Stimulated activated CD8-positive, alpha-beta memory T cell treated with anti-CD3 and anti-CD28 coated beads, Interleukin-2, amount 100 ng/mL, for 48 hours (primary cell): ENCODE results near the gene ZC3H18.
A peak's percentile ranks its signal among the peaks of the same experiment; 100 is the strongest.

Experiments used
- DNase-seq, 2 donors: peaks; one replicate each; pipeline ENCODE4 v3.0.0-alpha.2; 2020; ENCODE audit warnings: low read depth in 2 of 2

The ZC3H18 gene

DNA sequence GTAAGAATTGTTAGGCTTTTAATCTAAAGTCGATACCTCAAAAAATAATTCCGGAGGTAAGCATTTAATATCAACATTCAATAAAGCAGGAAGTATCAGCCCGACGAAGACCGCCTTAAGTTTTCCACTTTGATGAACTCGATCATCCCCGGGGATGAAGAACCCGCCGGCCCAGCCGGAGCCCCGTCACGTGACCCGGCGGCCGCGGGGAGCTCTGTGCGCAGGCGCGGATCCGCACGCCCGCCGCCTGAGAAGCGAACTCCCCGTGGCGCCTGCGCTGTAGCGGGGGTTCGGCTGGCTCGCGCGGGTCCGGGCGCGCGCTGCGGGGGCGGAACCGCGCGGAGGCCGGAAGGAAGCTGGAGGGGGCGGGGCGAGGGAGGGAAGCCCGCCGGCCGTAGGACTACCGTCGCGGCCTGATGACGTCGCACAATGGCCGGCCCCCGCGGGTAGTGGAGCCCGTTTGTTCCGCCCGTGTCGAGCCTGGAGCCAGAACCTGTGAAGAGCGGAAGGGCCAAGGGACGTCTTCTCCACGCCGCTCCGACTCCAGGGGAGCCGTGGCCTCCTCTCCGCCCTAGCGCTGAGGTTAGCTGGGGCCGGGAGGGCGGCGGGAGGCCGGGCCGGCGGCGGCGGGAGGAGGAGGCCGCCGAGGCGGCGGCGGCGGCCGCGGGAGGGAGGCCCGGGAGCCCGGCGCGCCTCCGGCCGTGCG, at the start of gene ZC3H18:
Gene ZC3H18, plus strand, starts transcription at position 419 of the 706 bp plus-strand sequence. CDS start 6,721 bp downstream, outside the sequence.
- peak; percentile 95 to 99 for DNase-seq

- DNase-seq, result no peak
These were observed 48.5 kb upstream of the ZC3H18 start for GRCh38 chr16:88521674-88522073.

GRCh38 chr16:88522276-88522949, 47.8 kb upstream of the ZC3H18 start:
- DNase-seq, result no peak

DNA sequence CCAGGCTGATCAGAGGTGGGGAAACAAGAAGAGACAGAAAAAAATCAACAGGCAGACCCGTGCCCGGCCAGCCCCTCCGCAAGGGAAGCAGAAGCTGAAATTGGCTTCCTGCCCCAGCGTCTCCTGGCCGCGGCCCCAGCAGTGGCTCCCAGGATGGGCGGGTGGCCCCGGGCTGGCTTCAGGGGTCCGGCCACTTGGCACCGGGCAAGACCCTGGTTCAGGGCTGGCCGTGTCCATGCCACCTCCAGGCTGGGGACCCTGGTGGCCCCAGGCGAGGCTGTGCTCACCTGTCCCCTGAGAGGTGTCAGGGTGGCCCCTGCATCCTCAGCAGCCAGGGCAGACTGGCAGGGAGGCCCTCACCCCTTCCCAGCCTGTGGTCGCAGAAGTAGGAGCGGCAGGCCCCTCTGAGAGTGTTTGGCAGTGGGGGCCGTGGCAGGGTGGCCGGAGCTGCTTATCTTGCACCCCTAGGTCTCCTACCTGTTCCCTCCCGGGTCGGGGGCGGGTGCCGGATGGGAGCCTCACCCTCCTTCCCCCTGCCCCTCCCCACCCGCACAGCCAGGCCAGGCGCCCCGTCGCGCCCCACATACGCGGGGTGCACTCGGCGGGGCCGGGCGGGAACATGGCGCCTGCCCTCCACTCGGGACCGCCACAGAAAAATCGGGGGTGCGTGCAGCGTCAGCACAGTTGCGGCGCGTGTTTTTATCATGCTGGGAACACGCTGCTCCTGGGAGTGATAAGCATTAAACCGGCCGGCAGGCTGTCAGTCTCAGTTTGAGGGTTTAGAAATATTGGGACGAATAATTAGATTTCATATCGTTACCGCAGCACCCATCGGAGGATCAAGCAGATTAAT, 46.7 kb upstream of the ZC3H18 start:
- no peak for DNase-seq

GRCh38 chr16:88524274-88524972, 45.8 kb upstream of the ZC3H18 start:
- DNase-seq, result no peak

DNA sequence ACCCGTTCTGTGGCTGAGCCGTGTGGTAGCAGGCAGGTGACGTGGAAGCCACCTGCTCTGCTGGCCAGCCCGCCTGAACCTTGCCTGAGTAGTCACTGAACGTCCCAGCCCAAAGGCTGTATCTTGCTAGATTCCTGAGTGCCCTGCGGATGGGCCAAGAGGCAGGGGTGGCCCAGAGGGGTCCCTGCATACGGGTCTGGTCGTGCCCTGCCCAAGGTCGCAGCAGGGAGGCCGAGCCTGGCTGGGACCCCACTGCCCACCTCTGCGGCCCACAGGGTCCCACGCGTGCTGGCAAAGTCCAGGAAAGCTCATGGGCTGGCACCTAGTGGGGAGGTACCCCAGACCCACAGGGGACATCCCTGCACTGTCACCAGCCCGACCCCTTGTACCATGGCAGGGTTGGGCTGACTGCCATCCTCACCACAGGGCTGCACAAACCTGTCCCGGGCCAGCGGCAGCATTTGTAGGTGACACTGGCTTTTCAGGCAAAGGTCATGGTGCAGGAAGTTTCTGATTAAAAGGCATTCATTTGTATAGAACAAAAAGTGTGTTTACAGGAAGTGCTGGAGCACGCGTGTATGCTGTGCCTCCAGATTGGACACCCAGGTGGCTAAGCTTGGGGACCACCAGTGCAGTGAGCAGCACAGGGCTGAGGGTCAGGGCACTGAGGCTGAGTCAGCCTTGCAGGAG, 45.1 kb upstream of the ZC3H18 start:
- no peak for DNase-seq

DNA sequence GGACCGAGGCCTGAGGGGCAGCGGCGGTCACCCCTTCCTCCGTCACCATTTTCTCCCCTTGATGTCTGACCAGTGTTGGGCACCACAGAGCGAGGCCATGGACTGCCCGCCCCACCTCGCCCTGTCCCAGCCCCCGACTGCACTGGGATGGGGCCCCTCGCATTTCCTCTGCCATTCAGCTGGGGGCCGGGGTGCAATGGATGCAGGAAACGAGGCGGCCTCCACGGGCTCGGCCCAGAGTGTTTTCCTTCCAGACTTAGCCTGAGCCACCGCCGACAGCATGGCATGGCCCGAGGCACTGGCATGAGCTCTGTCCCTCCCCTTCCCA, 44.6 kb upstream of the ZC3H18 start:
- no peak for DNase-seq

DNA sequence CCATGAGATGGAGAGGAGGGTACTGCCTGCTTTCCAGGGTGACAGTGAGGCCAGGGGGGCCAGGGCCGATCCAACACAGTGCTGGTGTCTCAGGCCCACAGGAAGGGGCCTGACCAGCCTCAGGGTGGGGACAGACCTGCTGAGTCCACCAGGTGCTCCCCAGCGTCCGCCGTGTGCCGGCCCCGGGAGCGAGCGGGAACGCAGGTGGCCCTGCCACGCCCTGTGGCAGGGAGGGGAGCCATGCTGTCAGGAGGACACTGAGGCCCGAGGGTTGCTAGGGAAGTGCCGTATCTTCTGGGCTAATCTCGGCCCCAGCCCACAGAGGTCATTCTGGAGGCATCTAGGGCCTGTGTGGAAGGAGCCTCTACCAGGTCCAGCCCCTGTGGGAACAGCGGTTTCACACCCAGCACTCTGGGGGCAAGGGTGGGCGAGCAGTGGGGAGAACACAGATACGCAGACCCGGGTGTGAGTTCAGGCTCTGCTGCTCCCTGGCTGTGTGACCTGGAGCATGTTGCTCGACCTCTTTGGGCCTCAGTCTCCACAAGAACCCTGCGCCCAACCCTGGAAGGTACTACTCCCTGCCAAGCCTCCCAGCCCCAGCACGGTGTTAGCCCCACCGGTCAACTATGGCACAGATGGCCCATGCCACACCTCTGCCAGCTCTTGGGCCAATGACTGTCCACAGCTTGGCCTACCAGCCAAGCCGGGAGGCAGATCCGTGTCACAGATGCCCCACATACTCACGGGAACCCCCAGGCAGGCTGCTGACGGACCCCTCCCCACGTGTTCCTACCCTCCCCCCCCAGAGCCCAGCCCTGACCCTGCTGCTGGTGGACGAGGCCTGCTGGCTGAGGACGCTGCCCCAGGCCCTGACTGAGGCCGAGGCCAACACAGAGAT, 43.9 kb upstream of the ZC3H18 start:
- no peak for DNase-seq

GRCh38 chr16:88526906-88527185, 43.4 kb upstream of the ZC3H18 start:
- no peak for DNase-seq

- DNase-seq, result peak; percentile 46 to 49
These were observed 42.8 kb upstream of the ZC3H18 start for GRCh38 chr16:88527186-88527936.

DNA sequence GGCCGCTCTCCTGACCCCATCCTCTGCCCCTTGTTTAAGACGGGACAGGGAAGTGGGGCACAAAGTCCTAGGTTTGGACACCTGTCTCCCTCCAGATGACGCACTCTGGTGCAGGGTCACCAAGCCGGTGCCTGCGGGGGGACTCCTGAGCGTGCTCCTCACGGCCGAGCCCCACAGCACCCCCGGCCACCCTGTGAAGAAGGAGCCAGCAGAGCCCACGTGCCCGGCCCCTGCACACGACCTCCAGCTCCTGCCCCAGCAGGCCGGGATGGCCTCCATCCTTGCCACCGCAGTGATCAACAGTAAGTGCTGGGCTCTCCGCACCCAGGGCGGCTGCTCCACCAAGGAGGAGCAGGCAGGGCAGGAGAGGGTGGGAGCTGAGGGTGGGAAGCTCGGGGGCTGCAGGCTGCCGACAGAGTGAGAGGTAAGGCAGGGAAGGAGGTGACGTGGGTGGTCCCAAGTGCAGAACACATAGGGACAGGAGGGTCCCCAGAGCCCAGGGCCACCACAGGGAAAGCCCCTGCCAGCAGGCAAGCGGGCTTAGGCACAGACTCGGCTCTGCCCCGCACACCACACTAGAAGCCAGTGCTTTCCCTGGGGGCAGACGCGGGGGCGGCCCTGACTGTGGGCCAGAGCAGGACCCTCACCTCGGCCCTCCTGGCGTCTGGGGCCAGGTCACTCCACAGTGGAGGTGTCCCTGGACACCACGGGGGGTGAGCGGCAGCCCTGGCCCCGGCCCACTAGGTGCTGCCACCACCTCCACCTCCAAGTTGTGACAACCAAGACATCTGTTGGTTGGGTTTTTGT, 42.1 kb upstream of the ZC3H18 start:
- no peak for DNase-seq

DNA sequence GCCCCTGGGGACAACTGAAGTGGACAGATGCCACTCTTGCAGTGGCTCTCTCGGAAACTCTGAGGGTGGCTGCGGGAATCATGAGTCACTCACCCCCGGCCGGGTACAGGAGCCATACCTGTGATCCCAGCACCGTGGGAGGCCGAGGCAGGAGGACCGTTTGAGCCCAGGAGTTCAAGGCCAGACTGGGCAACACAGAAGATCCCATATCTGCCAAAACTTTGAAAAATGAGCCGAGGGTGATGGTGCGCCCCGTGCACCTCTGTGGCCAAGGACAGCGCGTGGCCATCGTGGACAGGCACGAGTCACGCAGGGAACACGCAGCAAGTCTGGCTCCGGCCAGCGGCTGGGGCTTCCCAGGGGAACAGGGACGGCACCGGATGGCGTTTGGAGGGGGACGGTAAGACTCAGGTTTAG, 41.3 kb upstream of the ZC3H18 start:
- DNase-seq, result no peak

DNA sequence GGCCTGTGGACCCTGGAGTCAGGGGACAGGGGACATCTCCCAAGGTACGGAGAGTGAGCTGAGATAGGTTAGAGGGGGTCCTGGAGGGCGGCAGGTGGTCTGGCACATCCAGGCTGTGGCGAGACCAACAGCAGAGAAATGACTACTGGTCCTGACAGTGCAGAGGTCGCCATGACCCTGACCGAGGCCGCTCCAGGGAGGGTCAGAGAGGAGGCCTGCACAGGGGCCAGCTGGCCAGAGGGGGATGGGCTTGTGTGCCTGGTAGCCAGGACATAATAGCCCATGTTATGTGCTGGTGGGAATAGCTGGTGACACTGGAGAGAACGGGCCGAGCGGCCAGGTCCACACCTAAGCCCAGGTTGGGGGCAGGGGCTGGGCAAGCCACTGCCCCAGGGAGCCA, 40.6 kb upstream of the ZC3H18 start:
- no peak for DNase-seq

GRCh38 chr16:88530051-88530857, 39.9 kb upstream of the ZC3H18 start:
- DNase-seq, result no peak

- no peak for DNase-seq
These were observed 39.4 kb upstream of the ZC3H18 start for GRCh38 chr16:88530858-88531203.

DNA sequence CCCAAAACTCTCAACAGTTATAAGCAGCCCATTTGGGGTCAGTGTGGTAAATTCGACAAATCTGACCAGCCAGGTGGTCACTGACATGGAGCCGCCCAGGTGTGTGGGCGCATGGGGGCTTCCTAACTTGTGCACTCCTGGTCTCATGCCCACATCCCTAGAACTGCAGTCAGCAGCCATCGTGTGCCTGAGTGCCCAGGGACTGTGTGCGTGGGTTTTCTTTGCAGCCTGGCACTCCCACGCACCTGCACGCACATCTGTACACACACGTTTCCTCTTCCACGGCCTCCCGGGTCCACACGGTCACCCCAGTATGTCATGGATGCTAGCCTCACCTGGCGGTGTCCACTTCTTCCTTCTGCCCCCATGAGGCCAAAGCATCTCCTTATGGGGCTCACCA, 38.9 kb upstream of the ZC3H18 start:
- no peak for DNase-seq

GRCh38 chr16:88531931-88532433, 38.2 kb upstream of the ZC3H18 start:
- DNase-seq, result no peak
